Sigmoid colon (tissue), 4 donors: ENCODE measurements around the gene RAC2.

Experiments used
- CTCF ChIP-seq, 4 experiments: fragments of 450-650 bp in 3 of 4; fragments of 200-600 bp in 1 of 4; IDR thresholded peaks; one replicate each; pipeline ENCODE4 v1.5.1; 2016 to 2019; ENCODE audit warnings: antibody characterized with exemption in 4 of 4, mild to moderate bottlenecking in 3 of 4, moderate library complexity in 2 of 4
- EP300 ChIP-seq, 4 donors: sonication (generic); formaldehyde crosslinking; IDR thresholded peaks; one replicate each; pipeline ENCODE4 v1.6.1; 2017; ENCODE audit warnings: antibody characterized with exemption in 4 of 4
- POLR2A ChIP-seq, 2 donors: fragments of 450-650 bp; IDR thresholded peaks; one replicate each; pipeline ENCODE4 v1.6.1; 2016; ENCODE audit warnings: antibody characterized with exemption in 2 of 2, mild to moderate bottlenecking in 2 of 2, moderate library complexity in 2 of 2
- POLR2AphosphoS5 ChIP-seq, 4 donors: sonication (generic); formaldehyde crosslinking; IDR thresholded peaks; one replicate each; pipeline ENCODE4 v1.6.1; 2017; ENCODE audit warnings: antibody characterized with exemption in 4 of 4

- TF ChIP-seq CTCF (IDR thresholded peaks at IDR 0.05): no peak
- no peak for TF ChIP-seq POLR2A (IDR thresholded peaks at IDR 0.05)
- TF ChIP-seq POLR2AphosphoS5 (IDR thresholded peaks at IDR 0.05): no peak
- TF ChIP-seq EP300 (IDR thresholded peaks at IDR 0.05): no peak
Measured at GRCh38 chr22:37179622-37180420, 64.2 kb downstream of the RAC2 start.
